Measurements from ENCODE around the gene CNOT10. TPM values are rescaled to one million over a fixed set of nuclear protein-coding genes. Genes with fewer than 3 reads are reported as not detected.

Gene CNOT10
- total RNA-seq, 2 experiments from 2014 or later = 70.1 to 74.0 TPM

Other genes with a start within 250 kb of the CNOT10 start
- gene CMTM6, start 182.3 kb upstream of the CNOT10 start, total RNA-seq = 10 to 100 TPM; 51.5 to 52.7 TPM
- 10 to 100 TPM; 34.7 to 36.1 TPM for gene DYNC1LI1, start 114.3 kb upstream of the CNOT10 start, total RNA-seq
- under 1 TPM; 0.10 to 0.14 TPM for gene TRIM71, start 132.8 kb downstream of the CNOT10 start, total RNA-seq